ENCODE measurements around the gene OCA2. TPM values are rescaled to one million over a fixed set of nuclear protein-coding genes. Genes with fewer than 3 reads are reported as not detected.

The OCA2 gene
- total RNA-seq, 2 experiments from 2014 or later, result not detected

- H3K27ac ChIP-seq (ENCODE audit: low read depth, low read length, poor library complexity, severe bottlenecking), result no peak overlapping the region
- no peak overlapping the region for H3K4me2 ChIP-seq (ENCODE audit: low read length)
- TF ChIP-seq CTCF (conservative IDR thresholded peaks at IDR 0.05; ENCODE audit: low read length) (no peak), EZH2phosphoT487 (IDR thresholded peaks at IDR 0.05; ENCODE audit: borderline replicate concordance, low read depth, low read length) (no peak)
- CTCF ChIA-PET (ENCODE audit: unreplicated experiment), result no interaction called here
- no TSS peak for BruUV-seq (replicated peaks)
- intact Hi-C loops (cut with micrococcal nuclease; ENCODE audit: unreplicated experiment), result no loop called here
- no peaks in the 10 kb centered on the region for H3K9me2 ChIP-seq (ENCODE audit: insufficient read depth, low read length)
- POLR2A ChIA-PET, result no interaction called here
- H3K4me1 ChIP-seq (ENCODE audit: insufficient read depth, low read length, poor library complexity, severe bottlenecking), result no peaks in the 10 kb centered on the region
- no peaks in the 10 kb centered on the region for H3K9me3 ChIP-seq (ENCODE audit: low read length)
- no peak overlapping the region for H2AFZ ChIP-seq (ENCODE audit: low read length)
- H3K36me3 ChIP-seq (ENCODE audit: insufficient read depth, low read length), result no peaks in the 10 kb centered on the region
- no peak for DNase-seq (ENCODE audit: low spot score)
- H3K79me2 ChIP-seq (ENCODE audit: insufficient read depth, low read depth, low read length), result no peaks in the 10 kb centered on the region
- no peak overlapping the region for H3K4me3 ChIP-seq (ENCODE audit: low read depth, low read length, poor library complexity, severe bottlenecking)
- no peaks in the 10 kb centered on the region for H4K20me1 ChIP-seq (ENCODE audit: insufficient read depth, low read length)
Measured at GRCh38 chr15:27973886-27974285, 125.2 kb downstream of the OCA2 start.

- no peaks in the 10 kb centered on the region for H3K9me3 ChIP-seq (ENCODE audit: low read length)
- H2AFZ ChIP-seq (ENCODE audit: low read length), result no peak overlapping the region
- no peak overlapping the region for H3K27ac ChIP-seq (ENCODE audit: low read depth, low read length, poor library complexity, severe bottlenecking)
- TF ChIP-seq EZH2phosphoT487 (IDR thresholded peaks at IDR 0.05; ENCODE audit: borderline replicate concordance, low read depth, low read length) (no peak), CTCF (conservative IDR thresholded peaks at IDR 0.05; ENCODE audit: low read length) (no peak)
- H3K36me3 ChIP-seq (ENCODE audit: insufficient read depth, low read length), result no peaks in the 10 kb centered on the region
- no peaks in the 10 kb centered on the region for H4K20me1 ChIP-seq (ENCODE audit: insufficient read depth, low read length)
- ChIA-PET CTCF (ENCODE audit: unreplicated experiment) (no interaction called here), POLR2A (no interaction called here)
- intact Hi-C loops (cut with micrococcal nuclease; ENCODE audit: unreplicated experiment), result no loop called here
- H3K9me2 ChIP-seq (ENCODE audit: insufficient read depth, low read length), result no peaks in the 10 kb centered on the region
- no peaks in the 10 kb centered on the region for H3K4me1 ChIP-seq (ENCODE audit: insufficient read depth, low read length, poor library complexity, severe bottlenecking)
- no TSS peak for BruUV-seq (replicated peaks)
- H3K4me3 ChIP-seq (ENCODE audit: low read depth, low read length, poor library complexity, severe bottlenecking), result no peak overlapping the region
- H3K79me2 ChIP-seq (ENCODE audit: insufficient read depth, low read depth, low read length), result no peaks in the 10 kb centered on the region
- no peak for DNase-seq (ENCODE audit: low spot score)
- H3K4me2 ChIP-seq (ENCODE audit: low read length), result no peak overlapping the region
Measured at GRCh38 chr15:27970661-27971392, 128.3 kb downstream of the OCA2 start.

GRCh38 chr15:27967541-27967940 is 131.6 kb downstream of the OCA2 start:
- no TSS peak for BruUV-seq (replicated peaks)
- Histone ChIP-seq H3K4me3 (ENCODE audit: low read depth, low read length, poor library complexity, severe bottlenecking) (no peak overlapping the region), H4K20me1 (ENCODE audit: insufficient read depth, low read length) (no peaks in the 10 kb centered on the region), H3K36me3 (ENCODE audit: insufficient read depth, low read length) (no peaks in the 10 kb centered on the region), H2AFZ (ENCODE audit: low read length) (no peak overlapping the region), H3K79me2 (ENCODE audit: insufficient read depth, low read depth, low read length) (no peaks in the 10 kb centered on the region), H3K4me2 (ENCODE audit: low read length) (no peak overlapping the region), H3K27ac (ENCODE audit: low read depth, low read length, poor library complexity, severe bottlenecking) (no peak overlapping the region), H3K9me2 (ENCODE audit: insufficient read depth, low read length) (no peaks in the 10 kb centered on the region), H3K9me3 (ENCODE audit: low read length) (no peaks in the 10 kb centered on the region), H3K4me1 (ENCODE audit: insufficient read depth, low read length, poor library complexity, severe bottlenecking) (no peaks in the 10 kb centered on the region)
- CTCF ChIA-PET (ENCODE audit: unreplicated experiment), result no interaction called here
- no peak for DNase-seq (ENCODE audit: low spot score)
- intact Hi-C loops (cut with micrococcal nuclease; ENCODE audit: unreplicated experiment), result no loop called here
- POLR2A ChIA-PET, result no interaction called here
- TF ChIP-seq EZH2phosphoT487 (IDR thresholded peaks at IDR 0.05; ENCODE audit: borderline replicate concordance, low read depth, low read length) (no peak), CTCF (conservative IDR thresholded peaks at IDR 0.05; ENCODE audit: low read length) (no peak)
